DMS79 (cell line): ENCODE measurements around the gene LRRC41.
"Not testable (repeated sequence)": the region's sequence is repeated elsewhere in the genome, so short reads cannot be mapped to it uniquely, and the experiment has no call there.

ENCODE experiments used
- DNase-seq: peaks from one replicate; lab custom pipeline; 2025; lab: John Stamatoyannopoulos, UW

The LRRC41 gene

DNA sequence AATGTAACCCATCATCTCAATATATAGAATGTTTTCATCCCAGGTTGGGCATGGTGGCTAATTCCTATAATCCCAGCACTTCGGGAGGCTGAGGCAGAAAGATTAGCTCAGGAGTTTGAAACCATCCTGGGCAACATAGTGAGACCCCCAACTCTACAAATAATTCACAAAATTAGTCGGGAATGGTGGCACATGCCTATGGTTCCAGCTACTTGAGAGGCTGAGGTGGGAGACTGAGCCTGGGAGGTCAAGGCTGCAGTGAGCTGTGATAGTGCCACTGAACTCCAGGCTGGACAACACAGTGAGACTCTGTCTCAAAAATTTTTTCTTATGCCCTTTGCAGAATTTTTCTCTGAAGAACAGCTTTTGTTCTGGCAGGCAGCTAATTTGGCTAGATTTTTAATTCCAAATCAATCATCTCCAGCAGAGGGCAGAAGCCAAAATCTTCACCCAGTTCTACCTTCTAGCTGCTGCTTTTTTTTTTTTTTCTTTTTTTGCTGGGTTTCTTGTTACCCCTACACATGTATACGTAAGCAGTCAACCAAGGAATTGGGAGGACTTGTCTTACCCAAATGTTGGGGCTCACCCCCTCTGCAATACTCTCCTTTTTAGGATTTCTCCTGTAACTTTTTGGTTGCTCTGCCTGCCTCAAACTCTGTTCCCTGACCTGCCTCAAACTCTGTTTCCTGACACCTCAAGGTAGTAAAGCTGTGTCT lies 58.6 kb downstream of the LRRC41 start:
- no peak for DNase-seq

DNA sequence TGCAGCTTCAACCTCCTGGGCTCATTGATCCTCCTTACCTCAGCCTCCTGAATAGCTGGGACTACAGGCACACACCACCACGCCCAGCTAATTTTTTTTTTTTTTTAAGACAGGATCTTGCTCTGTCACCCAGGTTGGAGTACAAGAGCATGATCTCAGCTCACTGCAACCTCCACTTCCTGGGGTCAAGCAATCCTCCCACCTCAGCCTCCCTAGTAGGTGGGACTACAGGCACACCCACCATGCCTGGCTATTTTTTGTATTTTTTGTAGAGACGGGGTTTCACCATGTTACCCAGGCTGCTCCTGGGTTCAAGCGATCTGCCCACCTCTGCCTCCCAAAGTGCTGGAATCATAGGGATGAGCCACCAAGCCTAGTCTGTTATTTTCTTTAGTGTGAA lies 59.6 kb downstream of the LRRC41 start:
- DNase-seq = not testable (repeated sequence)

DNA sequence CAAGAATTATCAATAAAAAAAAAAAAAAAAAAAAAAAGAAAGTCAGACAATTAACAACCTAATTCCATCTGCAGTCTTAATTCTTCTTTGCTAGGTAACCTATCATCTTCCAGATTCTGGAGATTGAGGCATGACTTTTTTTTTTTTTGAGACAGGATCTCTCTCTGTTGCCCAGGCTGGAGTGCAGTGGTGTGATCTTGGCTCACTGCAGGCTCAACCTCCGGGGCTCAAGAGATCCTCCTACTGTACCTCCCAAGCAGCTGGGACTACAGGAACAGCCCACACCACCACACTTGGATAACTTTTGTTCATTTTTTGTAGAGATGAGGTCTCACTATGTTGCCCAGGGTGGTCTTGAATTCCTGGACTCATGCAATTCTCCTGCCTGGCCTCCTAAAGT lies 60.5 kb downstream of the LRRC41 start:
- no peak for DNase-seq

DNA sequence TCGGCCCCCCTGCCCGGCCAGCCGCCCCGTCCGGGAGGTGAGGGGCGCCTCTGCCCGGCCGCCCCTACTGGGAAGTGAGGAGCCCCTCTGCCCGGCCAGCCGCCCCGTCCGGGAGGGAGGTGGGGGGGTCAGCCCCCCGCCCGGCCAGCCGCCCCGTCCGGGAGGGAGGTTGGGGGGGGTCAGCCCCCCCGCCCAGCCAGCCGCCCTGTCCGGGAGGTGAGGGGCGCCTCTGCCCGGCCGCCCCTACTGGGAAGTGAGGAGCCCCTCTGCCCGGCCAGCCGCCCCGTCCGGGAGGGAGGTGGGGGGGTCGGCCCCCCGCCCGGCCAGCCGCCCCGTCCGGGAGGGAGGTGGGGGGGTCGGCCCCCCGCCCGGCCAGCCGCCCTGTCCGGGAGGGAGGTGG lies 61.7 kb downstream of the LRRC41 start:
- not testable (repeated sequence) for DNase-seq

DNA sequence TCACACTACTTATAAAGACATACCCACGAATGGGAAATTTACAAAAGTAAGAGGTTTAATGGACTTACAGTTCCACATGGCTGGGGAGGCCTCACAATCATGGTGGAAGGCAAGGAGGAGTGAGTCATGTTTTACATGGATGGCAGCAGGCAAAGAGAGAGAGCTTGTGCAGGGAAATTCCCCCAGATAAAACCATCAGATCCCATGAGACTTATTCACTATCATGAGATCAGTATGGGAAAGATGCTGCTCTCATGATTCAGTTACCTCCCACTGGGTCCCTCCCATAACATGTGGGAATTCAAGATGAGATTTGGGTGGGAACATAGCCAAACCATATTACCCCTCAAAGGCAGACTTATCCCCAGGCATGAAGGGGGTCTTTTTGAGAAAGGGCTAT lies 64.6 kb downstream of the LRRC41 start:
- not testable (repeated sequence) for DNase-seq

DNA sequence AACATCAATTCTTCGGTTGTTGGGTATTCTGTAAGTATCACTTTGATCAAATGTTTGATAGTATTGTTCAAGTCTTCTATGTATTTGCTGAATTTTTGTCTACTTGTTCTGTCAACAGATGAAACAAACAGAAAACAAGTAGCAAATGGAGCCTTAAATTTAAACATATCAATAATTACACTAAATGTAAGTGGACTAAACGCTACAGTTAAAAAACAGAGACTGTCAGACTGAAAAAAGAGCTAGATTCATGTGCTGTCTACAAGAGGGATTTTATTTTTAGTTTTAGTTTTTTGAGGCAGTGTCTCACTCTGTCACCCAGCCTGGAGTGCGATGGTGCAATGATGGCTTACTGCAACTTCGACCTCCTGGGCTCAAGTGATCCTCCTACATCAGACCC lies 66.5 kb downstream of the LRRC41 start:
- DNase-seq = no peak

DNA sequence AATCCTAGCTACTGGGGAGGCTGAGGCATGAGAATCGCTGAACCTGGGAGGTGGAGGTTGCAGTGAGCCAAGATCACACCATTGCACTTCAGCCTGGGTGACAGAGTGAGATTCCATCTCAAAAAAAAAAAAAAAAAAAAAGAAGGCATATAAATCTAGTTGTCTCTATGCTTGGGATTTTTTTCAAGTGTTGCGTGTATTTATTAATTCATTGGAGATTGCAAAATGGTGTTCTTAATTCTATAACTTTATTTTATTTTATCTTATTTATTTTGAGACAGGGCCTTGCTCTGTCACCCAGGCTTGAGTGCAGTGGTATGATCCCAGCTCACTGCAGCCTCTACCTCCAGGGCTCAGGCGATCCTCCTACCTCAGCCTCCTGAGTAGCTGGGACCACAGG lies 72.2 kb downstream of the LRRC41 start:
- not testable (repeated sequence) for DNase-seq
